Mammary epithelial cell (primary cell): ENCODE data around the gene SH3GLB2.
"Not testable (repeated sequence)": the region's sequence is repeated elsewhere in the genome, so short reads cannot be mapped to it uniquely, and the experiment has no call there.

Source experiments
- CTCF ChIP-seq, 2 donors: IDR thresholded peaks in 1 of 2; conservative IDR thresholded peaks in 1 of 2; 2 replicates each; pipeline ENCODE4 v1.5.1; 2011 to 2012; ENCODE audit warnings: inconsistent platforms in 2 of 2, low read length in 2 of 2, mild to moderate bottlenecking in 2 of 2, control low read depth in 1 of 2, low read depth in 1 of 2; ENCODE audit not compliant: insufficient read depth in 1 of 2; ENCODE audit errors: extremely low read depth in 1 of 2
- EZH2 ChIP-seq: IDR thresholded peaks from 2 replicates; pipeline ENCODE4 v1.6.1; 2012; ENCODE audit warnings: low read length, inconsistent platforms, borderline replicate concordance

- TF ChIP-seq CTCF (conservative IDR thresholded peaks at IDR 0.05 in 1 of 2, IDR thresholded peaks at IDR 0.05 in 1 of 2; ENCODE audit: extremely low read depth in 1 of 2, insufficient read depth in 1 of 2, low read depth in 1 of 2, low read length in 2 of 2); EZH2: not testable (repeated sequence)
Measured at GRCh38 chr9:129035838-129036237, 7.7 kb upstream of the SH3GLB2 start.
